ENCODE results near the gene OR5H15.
"Not testable (repeated sequence)": the region's sequence is repeated elsewhere in the genome, so short reads cannot be mapped to it uniquely, and the experiment has no call there.

Gene OR5H15

GRCh38 chr3:98166396-98166795 is at the start of gene OR5H15:
OR5H15 (plus strand) TSS chr3:98166696; CDS start chr3:98168700, 2,004 bp downstream.
- Histone ChIP-seq H3K4me3 (ENCODE audit: low read depth in 1 of 2, low read length in 1 of 2) (no peak within 1 kb of the TSS), H3K36me3 (no peaks in the 10 kb centered on the region), H3K9me3 (no peaks in the 10 kb centered on the region), H3K4me1 (ENCODE audit: control insufficient read depth in 1 of 2, insufficient read depth in 1 of 2, low read depth in 1 of 2, low read length in 1 of 2) (no peaks in the 10 kb centered on the region), H3K27me3 (no peaks in the 10 kb centered on the region), H3K27ac (no peak within 1 kb of the TSS)
- TF ChIP-seq CTCF (IDR thresholded peaks at IDR 0.05), result no peak

GRCh38 chr3:98130421-98130820 is 36.1 kb upstream of the OR5H15 start, which contains the start of gene OR5H1:
OR5H1 (plus strand) TSS chr3:98130721; CDS start chr3:98132698, 1,977 bp downstream.
- H3K4me3 ChIP-seq (ENCODE audit: low read depth in 1 of 2, low read length in 1 of 2), result no peak within 1 kb of the TSS
- no peaks in the 10 kb centered on the region for H3K4me1 ChIP-seq (ENCODE audit: control insufficient read depth in 1 of 2, insufficient read depth in 1 of 2, low read depth in 1 of 2, low read length in 1 of 2)
- no peak for TF ChIP-seq CTCF (IDR thresholded peaks at IDR 0.05)
- no peaks in the 10 kb centered on the region for H3K36me3 ChIP-seq
- H3K27me3 ChIP-seq, result no peaks in the 10 kb centered on the region
- no peaks in the 10 kb centered on the region for H3K9me3 ChIP-seq
- H3K27ac ChIP-seq, result no peak within 1 kb of the TSS

GRCh38 chr3:98136631-98137030 is 29.9 kb upstream of the OR5H15 start:
- Histone ChIP-seq H3K4me1 (ENCODE audit: control insufficient read depth in 1 of 2, insufficient read depth in 1 of 2, low read depth in 1 of 2, low read length in 1 of 2) (no peaks in the 10 kb centered on the region), H3K9me3 (no peaks in the 10 kb centered on the region), H3K4me3 (ENCODE audit: low read depth in 1 of 2, low read length in 1 of 2) (no peak overlapping the region), H3K27me3 (no peaks in the 10 kb centered on the region), H3K27ac (no peak overlapping the region), H3K36me3 (no peaks in the 10 kb centered on the region)
- no peak for TF ChIP-seq CTCF (IDR thresholded peaks at IDR 0.05)

- not testable (repeated sequence) for H3K4me1 ChIP-seq (ENCODE audit: control insufficient read depth in 1 of 2, insufficient read depth in 1 of 2, low read depth in 1 of 2, low read length in 1 of 2); H3K27me3 ChIP-seq; H3K4me3 ChIP-seq (ENCODE audit: low read depth in 1 of 2, low read length in 1 of 2); H3K36me3 ChIP-seq; H3K27ac ChIP-seq; H3K9me3 ChIP-seq
Observed at GRCh38 chr3:98137826-98138557, 28.5 kb upstream of the OR5H15 start.

- Histone ChIP-seq H3K9me3 (no peaks in the 10 kb centered on the region), H3K27ac (no peak overlapping the region), H3K4me3 (ENCODE audit: low read depth in 1 of 2, low read length in 1 of 2) (no peak overlapping the region), H3K4me1 (ENCODE audit: control insufficient read depth in 1 of 2, insufficient read depth in 1 of 2, low read depth in 1 of 2, low read length in 1 of 2) (no peaks in the 10 kb centered on the region), H3K27me3 (no peaks in the 10 kb centered on the region), H3K36me3 (no peaks in the 10 kb centered on the region)
- TF ChIP-seq CTCF (IDR thresholded peaks at IDR 0.05), result no peak
Observed at GRCh38 chr3:98140531-98140930, 26.0 kb upstream of the OR5H15 start.

- no peaks in the 10 kb centered on the region for H3K27me3 ChIP-seq
- no peaks in the 10 kb centered on the region for H3K4me1 ChIP-seq (ENCODE audit: control insufficient read depth in 1 of 2, insufficient read depth in 1 of 2, low read depth in 1 of 2, low read length in 1 of 2)
- H3K27ac ChIP-seq, result no peak within 1 kb of the TSS
- H3K9me3 ChIP-seq, result no peaks in the 10 kb centered on the region
- no peak for TF ChIP-seq CTCF (IDR thresholded peaks at IDR 0.05)
- no peaks in the 10 kb centered on the region for H3K36me3 ChIP-seq
- H3K4me3 ChIP-seq (ENCODE audit: low read depth in 1 of 2, low read length in 1 of 2), result no peak within 1 kb of the TSS
Observed at GRCh38 chr3:98147179-98147578, 19.3 kb upstream of the OR5H15 start, which contains the start of gene OR5H14. OR5H14 (plus strand) TSS chr3:98147479; CDS start chr3:98149386, 1,907 bp downstream.

Measured in neutrophil (primary cell).